CD4-positive, alpha-beta T cell treated with Interleukin-17A for 4 hours (primary cell): ENCODE results near the gene STRA6.

Experiments
- DNase-seq: peaks from one replicate; pipeline ENCODE4 v3.0.0-alpha.2; 2020; ENCODE audit warnings: mixed read lengths

The STRA6 gene

GRCh38 chr15:74202452-74203401, at the start of gene STRA6:
Gene STRA6, minus strand, starts transcription at chr15:74202787. Its CDS starts 520 bp downstream, at chr15:74202267.
- no peak for DNase-seq

- no peak for DNase-seq
Observed at GRCh38 chr15:74252291-74252690, 49.7 kb upstream of the STRA6 start.

- DNase-seq = no peak
Observed at GRCh38 chr15:74251131-74251811, 48.7 kb upstream of the STRA6 start.

GRCh38 chr15:74250266-74250665, 47.7 kb upstream of the STRA6 start:
- DNase-seq = no peak

GRCh38 chr15:74245342-74245931, 42.9 kb upstream of the STRA6 start:
- DNase-seq = peak; percentile 6

- DNase-seq = no peak
Observed at GRCh38 chr15:74244822-74245341, 42.3 kb upstream of the STRA6 start.

GRCh38 chr15:74243431-74243830, 40.8 kb upstream of the STRA6 start:
- DNase-seq = no peak

GRCh38 chr15:74242441-74243185, 40.0 kb upstream of the STRA6 start:
- no peak for DNase-seq

GRCh38 chr15:74240897-74241614, 38.5 kb upstream of the STRA6 start:
- DNase-seq = no peak

GRCh38 chr15:74240002-74240568, 37.5 kb upstream of the STRA6 start:
- no peak for DNase-seq

GRCh38 chr15:74239051-74239705, 36.6 kb upstream of the STRA6 start:
- DNase-seq = no peak

GRCh38 chr15:74235962-74236361, 33.4 kb upstream of the STRA6 start, which contains the start of gene CCDC33:
Gene CCDC33, plus strand, starts transcription at chr15:74236326. Its CDS starts 394 bp downstream, at chr15:74236720.
- no peak for DNase-seq

- DNase-seq = no peak
Observed at GRCh38 chr15:74234598-74234875, 31.9 kb upstream of the STRA6 start.

- DNase-seq = no peak
Observed at GRCh38 chr15:74233851-74234597, 31.4 kb upstream of the STRA6 start.

- no peak for DNase-seq
Observed at GRCh38 chr15:74233373-74233772, 30.8 kb upstream of the STRA6 start.

- no peak for DNase-seq
Observed at GRCh38 chr15:74231475-74231874, 28.9 kb upstream of the STRA6 start.

- no peak for DNase-seq
Observed at GRCh38 chr15:74229686-74230085, 27.1 kb upstream of the STRA6 start.

GRCh38 chr15:74228723-74229081, 26.1 kb upstream of the STRA6 start:
- DNase-seq = no peak

GRCh38 chr15:74227968-74228722, 25.6 kb upstream of the STRA6 start:
- no peak for DNase-seq
